HG03521 (cell line): ENCODE data around the gene RECQL5.

Source experiments
- ATAC-seq: cut with Tn5 transposase; IDR thresholded peaks from one replicate; pipeline ENCODE4 v1.9.1; 2021; ENCODE audit warnings: mild to moderate bottlenecking, moderate library complexity; ENCODE audit not compliant: unreplicated experiment

Gene RECQL5

DNA sequence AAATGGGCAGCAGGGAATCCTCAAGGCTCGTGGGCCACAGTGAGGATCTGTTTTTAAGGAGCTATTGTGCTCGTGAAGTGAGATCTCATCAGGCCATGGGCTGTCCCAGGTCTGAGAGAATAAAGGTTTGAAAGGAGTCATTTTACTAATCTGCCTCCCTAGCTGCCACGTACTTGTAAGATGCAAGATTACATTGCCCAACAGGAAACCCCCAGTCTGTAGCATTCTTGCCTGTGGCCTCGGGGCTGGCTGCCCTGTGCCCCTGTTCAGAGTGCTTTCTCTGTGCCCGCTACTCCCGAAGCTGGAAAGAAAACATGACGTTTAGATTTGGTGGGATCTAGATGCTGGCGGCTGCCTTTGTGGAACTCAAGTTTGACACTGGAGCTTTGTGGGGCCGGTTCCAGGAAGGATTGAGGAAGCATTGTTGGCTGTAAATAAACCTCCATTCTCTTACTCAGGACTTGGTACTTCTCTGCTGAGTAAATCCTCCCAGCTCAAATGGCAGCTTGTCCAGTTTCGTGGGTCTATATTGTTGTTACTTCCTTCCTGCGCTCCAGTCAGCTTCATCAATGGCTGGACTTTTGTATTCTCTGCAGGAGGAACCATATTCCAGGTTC is 21.4 kb upstream of the RECQL5 start:
- ATAC-seq: no peak

- ATAC-seq: no peak
Measured at GRCh38 chr17:75685499-75685898, 18.5 kb upstream of the RECQL5 start.

DNA sequence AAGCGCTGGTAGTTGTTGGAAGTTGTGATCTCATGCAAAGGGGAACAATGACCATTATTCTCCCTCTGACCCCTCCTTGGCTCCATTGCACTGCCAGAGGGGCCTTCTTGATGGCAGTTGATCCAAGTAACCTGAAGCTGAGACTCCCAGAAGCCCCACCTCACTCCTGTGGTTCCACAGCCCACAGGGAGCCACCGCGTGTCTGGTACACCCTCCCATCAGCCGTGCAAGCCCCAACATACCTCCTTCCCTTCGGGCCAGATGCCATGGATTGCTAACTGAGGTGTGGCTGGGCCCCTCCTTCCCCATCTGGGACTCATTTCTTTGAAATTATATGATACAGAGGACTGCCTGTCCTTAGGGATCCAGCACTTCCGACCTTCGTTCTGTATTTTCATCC is 18.0 kb upstream of the RECQL5 start:
- no peak for ATAC-seq

- ATAC-seq: no peak
Measured at GRCh38 chr17:75684249-75684648, 17.3 kb upstream of the RECQL5 start.

DNA sequence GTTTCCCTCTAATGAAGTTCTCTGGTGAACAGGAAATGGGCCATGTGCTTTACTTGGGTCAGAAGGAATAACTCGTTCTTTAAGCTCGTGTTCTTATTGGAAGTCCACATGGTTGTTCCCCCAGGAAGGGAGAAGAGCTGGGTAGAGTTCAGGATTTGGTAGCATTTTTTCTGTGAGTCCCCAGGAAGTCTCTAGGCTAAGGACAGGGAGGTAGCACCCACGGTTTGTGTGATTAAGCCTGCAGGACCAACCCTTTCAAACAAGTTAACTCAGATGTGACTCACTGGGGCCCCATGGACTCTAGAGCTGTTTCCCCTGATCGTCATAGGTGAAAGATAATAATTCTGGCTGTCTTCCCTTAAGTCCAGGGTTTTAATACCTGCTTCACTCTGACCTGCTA is 16.6 kb upstream of the RECQL5 start:
- ATAC-seq: no peak

- no peak for ATAC-seq
Measured at GRCh38 chr17:75681289-75681688, 14.3 kb upstream of the RECQL5 start.

- ATAC-seq: no peak
Measured at GRCh38 chr17:75680431-75680830, 13.5 kb upstream of the RECQL5 start.

- ATAC-seq: no peak
Measured at GRCh38 chr17:75679706-75680211, 12.8 kb upstream of the RECQL5 start.

DNA sequence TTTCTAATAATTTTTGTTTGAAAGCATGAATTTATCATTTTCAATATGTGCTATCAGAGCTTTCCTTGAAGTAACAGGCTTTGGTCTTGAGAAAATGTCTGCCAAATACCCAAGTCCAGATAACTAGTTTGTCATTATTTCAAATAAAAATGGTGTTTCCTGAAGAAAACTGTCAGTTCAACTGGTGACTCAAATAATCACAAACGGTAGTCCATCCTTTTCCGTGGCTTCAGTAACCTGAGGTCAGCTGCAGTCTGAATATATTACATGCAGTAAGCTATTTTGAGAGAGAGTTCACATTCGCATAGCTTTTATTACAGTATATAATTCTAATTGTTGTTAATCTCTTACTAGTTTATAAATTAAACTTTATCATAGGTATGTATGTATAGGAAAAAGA is 9.5 kb upstream of the RECQL5 start:
- ATAC-seq: no peak

DNA sequence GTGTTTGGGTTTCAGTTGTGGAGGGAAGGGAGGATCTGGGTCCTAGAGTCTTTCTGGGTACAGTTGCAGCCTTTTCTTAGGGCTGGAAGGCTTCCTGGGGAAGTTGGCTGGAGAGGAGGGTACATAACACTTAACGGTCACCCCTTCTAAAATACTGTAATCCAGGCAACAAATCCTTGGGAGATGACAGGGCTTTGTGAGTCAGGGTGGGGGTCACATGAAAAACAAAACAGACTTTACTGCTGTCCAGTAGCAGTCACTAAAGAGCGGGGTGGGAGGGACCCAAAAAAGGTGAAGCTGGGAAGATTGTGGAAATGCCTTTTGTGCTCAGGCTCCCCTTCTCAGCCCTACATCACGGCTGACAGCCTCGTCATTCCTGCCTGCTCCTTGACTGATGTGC is 6.5 kb upstream of the RECQL5 start:
- no peak for ATAC-seq

- ATAC-seq: no peak
Measured at GRCh38 chr17:75672011-75672410, 5.1 kb upstream of the RECQL5 start.

DNA sequence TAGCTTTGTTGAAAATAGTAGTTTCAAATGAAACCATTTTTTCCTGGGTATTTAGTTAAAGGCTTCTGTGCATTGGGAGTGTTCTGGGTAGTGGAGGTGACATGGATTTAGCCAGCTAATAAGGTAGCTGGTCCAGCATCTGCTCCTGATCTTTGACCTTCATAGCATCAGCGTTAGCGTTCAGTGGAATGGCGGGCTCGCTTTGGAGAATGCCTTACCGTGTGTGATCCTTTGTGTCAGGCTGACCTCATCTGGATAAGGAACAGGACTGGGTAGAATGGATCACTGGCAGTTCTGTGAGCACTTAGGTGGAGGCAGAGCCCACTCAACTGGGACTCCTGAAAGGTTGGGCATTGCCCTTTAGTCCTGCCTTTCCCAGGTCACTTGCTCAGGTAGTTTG is 3.9 kb upstream of the RECQL5 start:
- no peak for ATAC-seq

- no peak for ATAC-seq
Measured at GRCh38 chr17:75668489-75668888, 1.5 kb upstream of the RECQL5 start.

GRCh38 chr17:75667825-75668224 is 871 bp upstream of the RECQL5 start:
- no peak for ATAC-seq

DNA sequence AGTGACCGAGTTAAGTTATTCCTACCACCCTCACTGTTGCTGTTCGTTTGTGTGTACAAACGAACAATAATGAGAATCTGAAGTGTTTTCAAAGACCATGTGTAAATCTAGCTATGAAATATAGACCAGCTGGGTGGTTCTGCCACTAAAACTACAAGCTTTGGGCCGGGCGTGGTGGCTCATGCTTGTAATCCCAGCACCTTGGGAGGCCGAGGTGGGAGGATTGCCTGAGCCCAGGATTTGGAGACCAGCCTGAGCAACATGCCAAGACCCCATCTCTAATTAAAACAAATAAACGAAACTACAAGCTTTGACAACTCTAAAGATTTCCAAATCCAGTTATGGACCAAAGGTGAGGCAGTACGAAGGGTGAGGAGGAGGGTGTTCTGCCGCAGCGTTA is 973 bp downstream of the RECQL5 start:
- no peak for ATAC-seq

- peak; percentile 51 for ATAC-seq
Measured at GRCh38 chr17:75664099-75664549, 2.8 kb downstream of the RECQL5 start.

DNA sequence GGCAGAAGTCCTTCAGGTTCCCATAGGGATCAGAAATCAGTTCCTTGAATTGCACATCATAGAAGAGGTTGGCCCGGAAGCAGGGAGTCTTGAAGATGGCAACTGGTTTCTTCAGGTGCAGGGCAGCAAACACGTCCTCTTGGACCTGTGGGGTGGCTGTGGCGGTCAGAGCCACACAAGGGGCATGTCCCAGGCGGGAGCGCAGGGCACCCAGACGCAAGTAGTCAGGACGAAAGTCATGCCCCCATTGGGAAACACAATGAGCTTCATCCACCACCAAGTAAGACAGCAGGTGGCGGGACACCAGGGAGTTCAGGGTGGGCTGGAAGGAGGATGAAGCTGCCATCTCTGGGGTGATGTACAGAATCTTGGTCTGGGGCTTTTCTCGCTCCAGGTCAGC is 4.4 kb downstream of the RECQL5 start:
- ATAC-seq: no peak

GRCh38 chr17:75661531-75661930 is 5.4 kb downstream of the RECQL5 start:
- no peak for ATAC-seq

GRCh38 chr17:75658237-75658636 is 8.7 kb downstream of the RECQL5 start:
- no peak for ATAC-seq

- no peak for ATAC-seq
Measured at GRCh38 chr17:75654176-75654575, 12.8 kb downstream of the RECQL5 start.

DNA sequence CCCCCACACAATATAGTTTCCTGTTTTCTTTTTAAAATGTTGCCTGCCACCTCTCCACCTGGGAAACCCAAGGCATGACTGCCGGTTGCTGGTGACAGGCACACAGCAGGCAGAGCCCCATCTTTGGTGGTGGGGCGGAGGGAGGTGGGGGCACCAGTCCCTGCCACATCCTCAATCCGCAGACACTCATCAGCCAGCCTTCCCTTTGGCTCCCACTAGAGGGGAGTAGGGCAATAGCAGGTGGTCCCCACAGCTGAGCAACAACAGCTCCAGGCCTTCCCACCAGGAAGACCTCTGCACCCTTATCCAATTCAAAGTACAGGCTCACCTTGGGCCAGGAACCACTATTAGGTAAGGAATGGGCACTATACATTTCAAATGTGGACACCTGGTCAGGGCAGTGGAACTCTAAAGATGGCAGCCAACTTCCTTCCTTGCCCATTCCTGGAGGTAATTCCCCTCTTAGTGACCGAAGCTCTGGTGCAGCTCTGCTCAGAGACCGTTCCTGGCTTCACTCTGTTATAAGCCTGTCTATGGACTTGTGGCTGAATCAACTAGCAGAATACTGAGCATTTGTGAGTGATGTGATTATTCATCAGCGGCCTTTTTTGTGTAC is 13.9 kb downstream of the RECQL5 start:
- no peak for ATAC-seq

DNA sequence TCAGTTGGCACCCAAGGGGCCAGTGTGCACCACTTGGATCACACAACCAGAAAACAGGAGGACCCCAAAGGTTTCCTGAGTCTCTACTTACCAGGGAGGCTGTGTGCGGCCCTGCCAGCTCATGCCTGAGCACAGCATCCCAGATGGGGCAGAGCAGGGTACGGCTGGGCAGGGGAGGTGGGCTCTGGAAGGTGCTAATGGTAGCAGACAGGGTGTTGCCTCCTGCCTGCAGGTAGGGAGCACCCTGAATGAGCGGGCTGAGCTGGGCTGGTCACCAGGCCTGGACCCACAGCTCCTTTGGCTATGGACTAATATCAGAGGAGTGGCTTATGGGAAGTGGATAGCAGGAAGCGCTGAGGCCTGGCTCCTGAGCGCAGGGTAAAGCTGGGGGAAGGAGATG is 14.6 kb downstream of the RECQL5 start:
- no peak for ATAC-seq

DNA sequence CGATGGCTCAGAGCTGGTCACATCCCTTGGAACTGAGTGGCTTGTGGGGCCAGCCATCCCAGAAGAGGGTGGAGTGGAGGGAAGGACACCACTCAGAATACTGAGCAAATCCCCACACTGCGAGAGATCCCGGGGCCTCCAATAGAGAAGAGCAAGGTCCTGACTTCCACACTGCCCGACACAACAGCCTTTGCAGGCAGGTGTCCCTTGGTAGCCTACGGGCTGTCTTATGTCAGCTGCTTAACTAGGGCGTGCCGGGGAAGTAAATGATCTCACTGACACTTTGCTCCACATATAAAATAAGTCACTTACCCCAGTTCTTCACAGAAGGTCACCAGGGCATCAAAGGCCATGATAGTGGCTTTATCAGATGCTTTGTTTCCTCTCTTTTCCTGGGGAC is 16.1 kb downstream of the RECQL5 start:
- ATAC-seq: no peak
